Right atrium auricular region (tissue), 2 donors: ENCODE data around the gene RNF38. TPM values are rescaled to one million over a fixed set of nuclear protein-coding genes. Genes with fewer than 3 reads are reported as not detected.

Experiments
- DNase-seq: peaks from one replicate; pipeline ENCODE4 v3.0.0-alpha.2; 2019; ENCODE audit warnings: low spot score
- H3K27ac ChIP-seq, 2 donors: fragments of 200-600 bp; sonication (generic); 1 replicate in 1 of 2; 2 replicates in 1 of 2; pipeline ENCODE4 v1.5.1; 2016 to 2019
- H3K27me3 ChIP-seq, 2 donors: fragments of 200-600 bp; sonication (generic); one replicate each; pipeline versions ENCODE4 v1.5.1 to v1.6.0; 2017 to 2019
- H3K36me3 ChIP-seq: fragments of 200-600 bp; sonication (generic); one replicate; pipeline ENCODE4 v1.5.1; 2016
- H3K4me1 ChIP-seq, 2 donors: fragments of 200-600 bp; sonication (generic); one replicate each; pipeline versions ENCODE4 v1.5.1 to v1.6.0; 2017 to 2019
- H3K4me3 ChIP-seq, 2 donors: fragments of 200-600 bp; sonication (generic); 1 replicate in 1 of 2; 2 replicates in 1 of 2; pipeline ENCODE4 v1.5.1; 2017 to 2019; ENCODE audit warnings: mild to moderate bottlenecking in 1 of 2, moderate library complexity in 1 of 2
- H3K9me3 ChIP-seq, 2 donors: fragments of 200-600 bp; sonication (generic); one replicate each; pipeline ENCODE4 v1.5.1; 2019
- total RNA-seq, 2 donors: library from RNA; depleted of rRNA; stranded (reverse); fragments of >200 nt; gene quantifications; one replicate each; pipeline ENCODE4 v1.1.0, GENCODE V29; 2016
- TF ChIP-seq, protein P1 (sequence below), 2 donors: fragments of 200-600 bp; sonication (generic); IDR thresholded peaks; one replicate each; pipeline ENCODE4 v1.5.1; 2019; ENCODE audit warnings: antibody characterized with exemption in 2 of 2

RNF38 gene
- total RNA-seq, 2 donors from 2014 or later: 21.4 to 38.6 TPM

DNA sequence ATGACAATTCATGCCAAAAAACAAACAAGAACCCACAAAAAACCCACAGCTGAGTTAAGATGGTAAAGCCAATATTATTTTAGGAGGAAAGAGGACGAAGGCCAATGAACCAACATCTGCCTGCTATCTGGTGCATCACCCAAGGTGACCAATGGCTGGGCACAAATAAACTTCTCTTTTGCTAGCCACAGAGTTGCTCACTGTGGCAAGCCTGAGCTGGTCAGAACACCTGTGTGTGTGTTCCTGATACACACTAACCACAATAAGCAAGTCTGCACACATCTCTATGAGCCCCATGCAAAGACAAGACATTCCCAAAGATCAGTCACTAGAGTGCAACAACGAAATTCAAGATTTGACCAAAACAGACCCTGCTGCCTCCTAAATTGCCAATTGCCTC is 63.1 kb downstream of the RNF38 start:
- H3K9me3 ChIP-seq: no peaks in the 10 kb centered on the region
- no peak overlapping the region for H3K4me3 ChIP-seq
- TF ChIP-seq, protein P1, sequence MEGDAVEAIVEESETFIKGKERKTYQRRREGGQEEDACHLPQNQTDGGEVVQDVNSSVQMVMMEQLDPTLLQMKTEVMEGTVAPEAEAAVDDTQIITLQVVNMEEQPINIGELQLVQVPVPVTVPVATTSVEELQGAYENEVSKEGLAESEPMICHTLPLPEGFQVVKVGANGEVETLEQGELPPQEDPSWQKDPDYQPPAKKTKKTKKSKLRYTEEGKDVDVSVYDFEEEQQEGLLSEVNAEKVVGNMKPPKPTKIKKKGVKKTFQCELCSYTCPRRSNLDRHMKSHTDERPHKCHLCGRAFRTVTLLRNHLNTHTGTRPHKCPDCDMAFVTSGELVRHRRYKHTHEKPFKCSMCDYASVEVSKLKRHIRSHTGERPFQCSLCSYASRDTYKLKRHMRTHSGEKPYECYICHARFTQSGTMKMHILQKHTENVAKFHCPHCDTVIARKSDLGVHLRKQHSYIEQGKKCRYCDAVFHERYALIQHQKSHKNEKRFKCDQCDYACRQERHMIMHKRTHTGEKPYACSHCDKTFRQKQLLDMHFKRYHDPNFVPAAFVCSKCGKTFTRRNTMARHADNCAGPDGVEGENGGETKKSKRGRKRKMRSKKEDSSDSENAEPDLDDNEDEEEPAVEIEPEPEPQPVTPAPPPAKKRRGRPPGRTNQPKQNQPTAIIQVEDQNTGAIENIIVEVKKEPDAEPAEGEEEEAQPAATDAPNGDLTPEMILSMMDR (IDR thresholded peaks at IDR 0.05): no peak
- no peak overlapping the region for H3K27ac ChIP-seq
- no peaks in the 10 kb centered on the region for H3K27me3 ChIP-seq
- no peak for DNase-seq
- H3K4me1 ChIP-seq: peaks cover 0 to 6% of the 10 kb centered on the region in 2 donors
- peaks cover 46% of the 10 kb centered on the region for H3K36me3 ChIP-seq

DNA sequence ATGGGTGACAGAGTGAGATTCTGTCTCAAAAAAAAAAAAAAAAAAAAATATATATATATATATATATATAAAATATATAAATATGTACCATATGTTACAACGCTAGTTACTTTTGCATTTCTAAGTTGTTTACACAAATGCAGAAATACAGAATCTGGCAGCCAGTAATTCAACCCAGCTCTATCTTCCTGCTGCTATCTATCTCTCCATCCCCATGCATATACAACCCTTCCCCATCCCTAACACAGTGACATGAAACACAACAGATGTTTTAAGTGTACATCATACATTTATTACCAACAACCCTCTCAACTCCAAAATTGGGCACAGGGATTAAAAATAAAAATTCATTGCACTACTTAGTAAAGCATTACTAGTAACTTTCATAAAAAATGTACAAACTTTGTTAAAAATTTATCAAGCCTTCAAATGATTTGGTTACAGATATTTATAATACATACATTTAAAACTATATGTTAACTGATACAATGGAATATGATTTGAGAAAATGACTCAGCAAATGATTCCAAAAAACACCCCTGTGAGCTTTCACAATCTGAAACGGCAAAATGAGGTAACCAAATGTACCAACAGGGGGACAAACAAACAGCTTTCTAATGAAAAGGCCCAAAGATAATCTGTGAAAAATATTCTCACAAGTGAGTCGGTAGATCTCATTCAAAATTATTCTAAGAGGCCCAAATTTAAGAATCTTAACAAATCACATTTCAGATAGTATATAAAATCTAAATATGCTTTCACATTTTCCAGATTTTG is 63.8 kb downstream of the RNF38 start:
- Histone ChIP-seq H3K27ac (no peak overlapping the region), H3K36me3 (peaks cover 40% of the 10 kb centered on the region), H3K27me3 (no peaks in the 10 kb centered on the region), H3K4me1 (peaks cover 0 to 6% of the 10 kb centered on the region in 2 donors), H3K4me3 (no peak overlapping the region), H3K9me3 (no peaks in the 10 kb centered on the region)
- no peak for DNase-seq
- TF ChIP-seq, protein P1 (IDR thresholded peaks at IDR 0.05): no peak

DNA sequence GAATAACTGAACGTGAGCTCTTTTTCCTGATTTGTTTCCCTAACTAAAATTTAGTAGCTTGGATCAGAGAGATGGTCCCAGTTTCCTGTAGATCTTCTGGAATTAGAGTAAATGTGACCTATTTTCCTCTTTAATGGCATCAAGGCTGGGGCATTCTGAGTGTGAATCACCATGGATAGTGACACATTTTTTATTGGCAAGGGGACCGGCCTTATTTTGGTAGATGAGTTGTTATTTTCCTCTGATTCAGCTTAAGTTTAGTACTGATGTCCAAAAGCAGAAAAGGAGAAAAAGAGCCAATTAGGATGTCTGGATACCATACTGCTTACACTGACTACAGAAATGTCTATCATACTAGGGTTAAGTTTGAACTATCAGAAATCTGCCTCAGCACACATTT is 68.1 kb downstream of the RNF38 start:
- Histone ChIP-seq H3K27me3 (no peaks in the 10 kb centered on the region), H3K4me3 (no peak overlapping the region), H3K36me3 (peaks cover 15% of the 10 kb centered on the region), H3K9me3 (no peaks in the 10 kb centered on the region), H3K4me1 (no peaks in the 10 kb centered on the region), H3K27ac (peak overlapping the region in 1 of 2 donors; percentile 35)
- no peak for DNase-seq
- TF ChIP-seq, protein P1 (IDR thresholded peaks at IDR 0.05): no peak

DNA sequence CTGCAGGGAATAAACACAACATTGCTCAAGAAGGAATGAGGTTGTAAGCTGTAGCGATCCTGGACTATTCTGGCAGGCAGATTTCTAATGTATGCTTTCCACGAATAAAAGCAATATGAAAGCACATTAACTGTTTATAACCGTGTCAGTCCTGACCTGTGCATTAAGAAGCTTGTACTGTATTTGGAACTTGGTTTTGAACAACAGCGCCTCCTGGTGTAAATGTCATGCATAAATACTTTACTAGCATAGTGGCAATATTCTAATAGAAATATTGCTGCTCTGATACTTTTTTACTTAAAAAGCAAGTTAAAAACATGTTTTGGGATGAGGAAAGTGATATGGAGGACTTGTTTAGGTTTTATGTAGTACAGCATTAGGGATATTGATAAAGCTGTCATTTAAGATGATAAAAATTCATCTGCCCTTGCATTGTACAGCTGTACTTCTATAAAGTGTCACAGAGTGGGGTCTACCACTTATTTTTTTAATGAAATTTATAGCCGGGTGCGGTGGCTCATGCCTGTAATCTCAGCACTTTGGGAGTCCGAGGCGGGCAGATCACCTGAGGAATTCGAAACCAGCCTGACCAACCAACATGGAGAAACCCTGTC is 71.2 kb downstream of the RNF38 start:
- Histone ChIP-seq H3K27ac (no peak overlapping the region), H3K9me3 (no peaks in the 10 kb centered on the region), H3K4me3 (no peak overlapping the region), H3K4me1 (no peaks in the 10 kb centered on the region), H3K27me3 (no peaks in the 10 kb centered on the region), H3K36me3 (peaks cover 2% of the 10 kb centered on the region)
- TF ChIP-seq, protein P1 (IDR thresholded peaks at IDR 0.05): peak; percentile 72 to 85
- no peak for DNase-seq

DNA sequence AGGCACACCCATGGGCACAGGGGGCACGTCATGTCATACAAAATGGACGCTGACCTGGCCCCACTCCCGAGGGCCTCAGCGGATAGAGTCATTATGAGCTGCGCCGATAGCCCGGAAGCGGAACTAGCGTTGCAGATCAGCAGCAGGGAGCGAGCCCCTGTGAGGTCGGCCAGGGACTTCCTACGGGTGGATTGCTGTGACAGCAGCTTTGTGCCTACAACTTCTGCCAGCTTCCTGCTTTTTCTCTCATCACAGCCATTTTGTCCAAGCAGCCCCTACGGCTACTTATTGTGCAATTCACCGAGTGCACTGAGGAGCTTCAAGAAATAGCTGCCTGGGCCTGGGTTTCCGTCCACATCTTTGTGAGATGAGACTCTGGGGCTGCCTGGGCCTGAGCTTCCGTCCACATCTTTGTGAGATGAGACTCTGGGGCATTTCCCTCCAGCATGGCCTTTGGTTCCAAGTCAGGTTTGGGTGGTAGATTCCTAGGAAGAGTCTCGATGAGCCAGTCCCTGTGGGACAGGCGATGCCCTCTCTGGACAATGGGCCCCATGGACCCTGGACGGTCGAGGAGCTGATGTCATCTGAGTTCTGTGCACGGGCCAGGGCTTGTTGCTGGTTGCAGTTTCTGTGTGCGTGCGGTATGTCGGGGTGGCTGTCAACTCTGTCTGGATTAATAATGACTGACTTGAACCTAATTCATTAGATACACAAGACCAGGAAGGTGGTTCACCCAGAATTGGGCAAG is 74.8 kb downstream of the RNF38 start:
- H3K4me1 ChIP-seq: no peaks in the 10 kb centered on the region
- H3K9me3 ChIP-seq: no peaks in the 10 kb centered on the region
- no peak overlapping the region for H3K4me3 ChIP-seq
- DNase-seq: peak; percentile 63
- H3K27me3 ChIP-seq: no peaks in the 10 kb centered on the region
- H3K27ac ChIP-seq: no peak overlapping the region
- TF ChIP-seq, protein P1 (IDR thresholded peaks at IDR 0.05): no peak
- H3K36me3 ChIP-seq: no peaks in the 10 kb centered on the region
